Measurements from ENCODE around the gene ZNF146.
"Not testable (repeated sequence)": the region's sequence is repeated elsewhere in the genome, so short reads cannot be mapped to it uniquely, and the experiment has no call there.

Gene ZNF146

GRCh38 chr19:36265856-36266374 lies 51.0 kb downstream of the ZNF146 start:
- H3K4me3 ChIP-seq (ENCODE audit: low read length) = no peak overlapping the region
- DNase-seq (ENCODE audit: low read depth) = no peak
- TF ChIP-seq CTCF (conservative IDR thresholded peaks at IDR 0.05; ENCODE audit: low read length) = no peak

- no peak for TF ChIP-seq CTCF (conservative IDR thresholded peaks at IDR 0.05; ENCODE audit: low read length)
- no peak for DNase-seq (ENCODE audit: low read depth)
- no peak overlapping the region for H3K4me3 ChIP-seq (ENCODE audit: low read length)
These were observed 51.6 kb downstream of the ZNF146 start for GRCh38 chr19:36266375-36266961.

- H3K4me3 ChIP-seq (ENCODE audit: low read length) = no peak overlapping the region
- DNase-seq (ENCODE audit: low read depth) = no peak
- TF ChIP-seq CTCF (conservative IDR thresholded peaks at IDR 0.05; ENCODE audit: low read length) = no peak
These were observed 52.3 kb downstream of the ZNF146 start for GRCh38 chr19:36267061-36267845.

GRCh38 chr19:36268081-36268480 lies 53.2 kb downstream of the ZNF146 start:
- DNase-seq (ENCODE audit: low read depth); H3K4me3 ChIP-seq (ENCODE audit: low read length): not testable (repeated sequence)

- DNase-seq (ENCODE audit: low read depth); H3K4me3 ChIP-seq (ENCODE audit: low read length): not testable (repeated sequence)
These were observed 53.7 kb downstream of the ZNF146 start for GRCh38 chr19:36268591-36268990.

- H3K4me3 ChIP-seq (ENCODE audit: low read length); DNase-seq (ENCODE audit: low read depth): not testable (repeated sequence)
These were observed 54.4 kb downstream of the ZNF146 start for GRCh38 chr19:36269295-36269694.
